Measurements from ENCODE around the gene DNAH3.

DNA sequence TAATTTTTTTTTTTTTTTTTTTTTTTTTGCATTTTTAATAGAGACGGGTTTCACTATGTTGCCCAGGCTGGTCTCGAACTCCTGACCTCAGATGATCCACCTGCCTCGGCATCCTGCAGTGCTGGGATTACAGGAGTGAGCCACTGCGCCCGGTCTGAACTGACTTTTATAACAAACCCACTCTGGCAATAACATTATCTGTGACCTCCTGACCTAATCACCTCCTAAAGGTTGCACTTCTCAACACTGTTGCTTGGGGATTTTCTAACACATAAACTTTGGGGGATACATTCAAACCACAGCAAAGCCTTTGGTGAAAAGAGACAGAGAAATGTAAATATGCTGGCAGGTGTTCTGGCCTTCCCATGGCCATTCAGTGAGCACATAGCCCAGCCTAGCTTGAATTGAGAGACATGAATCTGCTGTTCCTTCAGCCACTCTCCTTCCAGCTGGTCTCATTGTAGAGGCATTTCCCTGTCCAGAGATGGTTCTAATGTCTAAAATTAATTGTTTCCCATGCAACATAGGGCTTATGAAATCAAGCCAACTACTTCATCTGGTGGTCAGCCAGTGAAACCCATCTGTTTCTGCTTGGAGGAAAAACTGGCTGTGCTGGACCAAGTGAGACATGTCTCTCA lies 221.8 kb downstream of the DNAH3 start:
- TF ChIP-seq, protein P1, sequence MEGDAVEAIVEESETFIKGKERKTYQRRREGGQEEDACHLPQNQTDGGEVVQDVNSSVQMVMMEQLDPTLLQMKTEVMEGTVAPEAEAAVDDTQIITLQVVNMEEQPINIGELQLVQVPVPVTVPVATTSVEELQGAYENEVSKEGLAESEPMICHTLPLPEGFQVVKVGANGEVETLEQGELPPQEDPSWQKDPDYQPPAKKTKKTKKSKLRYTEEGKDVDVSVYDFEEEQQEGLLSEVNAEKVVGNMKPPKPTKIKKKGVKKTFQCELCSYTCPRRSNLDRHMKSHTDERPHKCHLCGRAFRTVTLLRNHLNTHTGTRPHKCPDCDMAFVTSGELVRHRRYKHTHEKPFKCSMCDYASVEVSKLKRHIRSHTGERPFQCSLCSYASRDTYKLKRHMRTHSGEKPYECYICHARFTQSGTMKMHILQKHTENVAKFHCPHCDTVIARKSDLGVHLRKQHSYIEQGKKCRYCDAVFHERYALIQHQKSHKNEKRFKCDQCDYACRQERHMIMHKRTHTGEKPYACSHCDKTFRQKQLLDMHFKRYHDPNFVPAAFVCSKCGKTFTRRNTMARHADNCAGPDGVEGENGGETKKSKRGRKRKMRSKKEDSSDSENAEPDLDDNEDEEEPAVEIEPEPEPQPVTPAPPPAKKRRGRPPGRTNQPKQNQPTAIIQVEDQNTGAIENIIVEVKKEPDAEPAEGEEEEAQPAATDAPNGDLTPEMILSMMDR (IDR thresholded peaks at IDR 0.05; ENCODE audit: insufficient read depth, low read length) = no peak
- TF ChIP-seq GABPA (IDR thresholded peaks at IDR 0.05; ENCODE audit: low read depth) (no peak), POLR2AphosphoS5 (IDR thresholded peaks at IDR 0.05; ENCODE audit: low read depth) (no peak), SPI1 (IDR thresholded peaks at IDR 0.05; ENCODE audit: borderline replicate concordance, low read depth) (no peak)
- TF ChIP-seq, protein P2, sequence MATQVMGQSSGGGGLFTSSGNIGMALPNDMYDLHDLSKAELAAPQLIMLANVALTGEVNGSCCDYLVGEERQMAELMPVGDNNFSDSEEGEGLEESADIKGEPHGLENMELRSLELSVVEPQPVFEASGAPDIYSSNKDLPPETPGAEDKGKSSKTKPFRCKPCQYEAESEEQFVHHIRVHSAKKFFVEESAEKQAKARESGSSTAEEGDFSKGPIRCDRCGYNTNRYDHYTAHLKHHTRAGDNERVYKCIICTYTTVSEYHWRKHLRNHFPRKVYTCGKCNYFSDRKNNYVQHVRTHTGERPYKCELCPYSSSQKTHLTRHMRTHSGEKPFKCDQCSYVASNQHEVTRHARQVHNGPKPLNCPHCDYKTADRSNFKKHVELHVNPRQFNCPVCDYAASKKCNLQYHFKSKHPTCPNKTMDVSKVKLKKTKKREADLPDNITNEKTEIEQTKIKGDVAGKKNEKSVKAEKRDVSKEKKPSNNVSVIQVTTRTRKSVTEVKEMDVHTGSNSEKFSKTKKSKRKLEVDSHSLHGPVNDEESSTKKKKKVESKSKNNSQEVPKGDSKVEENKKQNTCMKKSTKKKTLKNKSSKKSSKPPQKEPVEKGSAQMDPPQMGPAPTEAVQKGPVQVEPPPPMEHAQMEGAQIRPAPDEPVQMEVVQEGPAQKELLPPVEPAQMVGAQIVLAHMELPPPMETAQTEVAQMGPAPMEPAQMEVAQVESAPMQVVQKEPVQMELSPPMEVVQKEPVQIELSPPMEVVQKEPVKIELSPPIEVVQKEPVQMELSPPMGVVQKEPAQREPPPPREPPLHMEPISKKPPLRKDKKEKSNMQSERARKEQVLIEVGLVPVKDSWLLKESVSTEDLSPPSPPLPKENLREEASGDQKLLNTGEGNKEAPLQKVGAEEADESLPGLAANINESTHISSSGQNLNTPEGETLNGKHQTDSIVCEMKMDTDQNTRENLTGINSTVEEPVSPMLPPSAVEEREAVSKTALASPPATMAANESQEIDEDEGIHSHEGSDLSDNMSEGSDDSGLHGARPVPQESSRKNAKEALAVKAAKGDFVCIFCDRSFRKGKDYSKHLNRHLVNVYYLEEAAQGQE (IDR thresholded peaks at IDR 0.05; ENCODE audit: insufficient replicate concordance, low read depth) = no peak

Measured in HL-60 (cell line).